ENCODE data around the gene BRSK1. TPM values are rescaled to one million over a fixed set of nuclear protein-coding genes. Genes with fewer than 3 reads are reported as not detected.

BRSK1 gene
- total and polyA plus RNA-seq, 10 of the 15 experiments (the other 5 are each of a cell fraction or from before 2014, with no cell fraction given), result 0.03 to 0.76 (median 0.25) TPM; not detected in 4

GRCh38 chr19:55266840-55267239 is 17.0 kb upstream of the BRSK1 start (continued):
- no peak for TF ChIP-seq TAF1 (IDR thresholded peaks at IDR 0.05; ENCODE audit: borderline replicate concordance, low read depth, low read length)

- Histone ChIP-seq H3K79me2 (ENCODE audit: control insufficient read depth, insufficient read depth, low read length) (no peaks in the 10 kb centered on the region), H3K4me2 (ENCODE audit: control insufficient read depth, insufficient read depth) (no peak overlapping the region), H3K36me3 (ENCODE audit: control insufficient read depth in 2 of 2, insufficient read depth in 2 of 2, low read length in 1 of 2) (peaks cover 0 to 3% of the 10 kb centered on the region in 2 experiments; a peak in 1 of 4 replicates), H4K20me1 (ENCODE audit: control insufficient read depth, insufficient read depth) (no peaks in the 10 kb centered on the region), H3K4me3 (no peak overlapping the region), H3K27ac (ENCODE audit: control insufficient read depth, insufficient read depth) (no peak overlapping the region), H3K9me3 (replicated peaks; ENCODE audit: control insufficient read depth, insufficient read depth, low read length) (no peaks in the 10 kb centered on the region; the same call in 2 of the 3 replicates), H2AFZ (ENCODE audit: control insufficient read depth, low read depth, low read length) (no peak overlapping the region), H3K27me3 (replicated peaks in 1 of 2; ENCODE audit: control insufficient read depth in 2 of 2, insufficient read depth in 2 of 2, low read length in 1 of 2) (no peaks in the 10 kb centered on the region), H3K4me1 (ENCODE audit: control insufficient read depth, insufficient read depth, low read length) (no peaks in the 10 kb centered on the region), H3K9ac (ENCODE audit: control insufficient read depth, insufficient read depth, low read length) (no peak overlapping the region)
- WGBS (ENCODE audit: insufficient coverage, insufficient replicate concordance, low lambda C conversion rate, missing lambda C conversion rate), result 94% methylated on average over 8 of the region's 8 CpGs
- no TSS peak for BruUV-seq (replicated peaks)
- no peak for DNase-seq (ENCODE audit: low read depth, low spot score)
- RAD21 ChIA-PET (ENCODE audit: unreplicated experiment), result interaction anchor here (0.6 kb wide), 1 partner anchor 357 kb away, joined by 3 read pairs; no protein-coding TSS in a partner anchor
- in situ Hi-C loops (cut with MboI), result no loop called here
- POLR2A ChIA-PET, result no interaction called here
- FAIRE-seq, result no peak
- TF ChIP-seq EED (IDR thresholded peaks at IDR 0.05; ENCODE audit: low read depth) (no peak), GATAD2B (conservative IDR thresholded peaks at IDR 0.05; ENCODE audit: low read depth) (no peak), KAT2A (conservative IDR thresholded peaks at IDR 0.05; ENCODE audit: control insufficient read depth, low read depth, low read length) (no peak), SIX5 (IDR thresholded peaks at IDR 0.05; ENCODE audit: low read depth, low read length, severe bottlenecking) (no peak), WRNIP1 (IDR thresholded peaks at IDR 0.05; ENCODE audit: borderline replicate concordance, low read depth, low read length) (no peak), USF1 (IDR thresholded peaks at IDR 0.05; ENCODE audit: borderline replicate concordance, extremely low read length, insufficient read depth, low read depth, low read length) (no peak), NRF1 (conservative IDR thresholded peaks at IDR 0.05; ENCODE audit: low read depth, low read length) (no peak), HSF1 (IDR thresholded peaks at IDR 0.05; ENCODE audit: low read depth, low read length) (no peak), IRF5 (IDR thresholded peaks at IDR 0.05; ENCODE audit: borderline replicate concordance) (no peak), SUZ12 (IDR thresholded peaks at IDR 0.05; ENCODE audit: unreplicated experiment) (no peak), E2F4 (IDR thresholded peaks at IDR 0.05; ENCODE audit: low read depth, low read length) (no peak)
- intact Hi-C loops (cut with micrococcal nuclease; ENCODE audit: unreplicated experiment), result no loop called here
- no peak for ATAC-seq
- SMC1A ChIA-PET (ENCODE audit: uncharacterized antibody, unreplicated experiment), result interaction anchor here (1.5 kb wide), 1 partner anchor 14 kb away, joined by 3 read pairs; no protein-coding TSS in a partner anchor
- CTCF ChIA-PET, result no interaction called here
Observed at GRCh38 chr19:55269299-55269698, 14.5 kb upstream of the BRSK1 start.
